Measurements from ENCODE around the gene LMAN2L.

LMAN2L gene

GRCh38 chr2:96687266-96687665 lies 52.6 kb downstream of the LMAN2L start:
- no peak overlapping the region for H3K9ac ChIP-seq (ENCODE audit: low read depth, low read length)
- no peaks in the 10 kb centered on the region for H3K27me3 ChIP-seq (ENCODE audit: insufficient read depth, low read length, poor library complexity)
- H3K4me2 ChIP-seq (ENCODE audit: insufficient read depth, low read length), result no peak overlapping the region
- no peak for ATAC-seq (ENCODE audit: insufficient read depth, low read depth)
- no peak overlapping the region for H3K27ac ChIP-seq (ENCODE audit: low read length)
- H3K4me3 ChIP-seq (ENCODE audit: low read depth in 1 of 2, low read length in 2 of 2), result no peak overlapping the region
- H3K9me3 ChIP-seq (ENCODE audit: insufficient read depth, low read length, severe bottlenecking), result no peaks in the 10 kb centered on the region
- TF ChIP-seq EZH2 (IDR thresholded peaks at IDR 0.05; ENCODE audit: borderline replicate concordance, low read depth, low read length, severe bottlenecking) (no peak), CTCF (IDR thresholded peaks at IDR 0.05; ENCODE audit: borderline replicate concordance, extremely low read depth, low read length, poor library complexity, severe bottlenecking) (no peak)
- no peak overlapping the region for H2AFZ ChIP-seq (ENCODE audit: low read depth, low read length)
- H3K36me3 ChIP-seq (ENCODE audit: insufficient read depth, low read length), result no peaks in the 10 kb centered on the region
- H4K20me1 ChIP-seq (ENCODE audit: insufficient read depth, low read length), result no peaks in the 10 kb centered on the region
- no peak for DNase-seq
- H3K79me2 ChIP-seq (ENCODE audit: insufficient read depth, low read length), result no peaks in the 10 kb centered on the region
- H3K4me1 ChIP-seq (ENCODE audit: insufficient read depth, low read length), result no peaks in the 10 kb centered on the region

GRCh38 chr2:96685577-96686459 lies 54.0 kb downstream of the LMAN2L start:
- Histone ChIP-seq H3K27ac (ENCODE audit: low read length) (no peak overlapping the region), H3K36me3 (ENCODE audit: insufficient read depth, low read length) (no peaks in the 10 kb centered on the region), H3K27me3 (ENCODE audit: insufficient read depth, low read length, poor library complexity) (no peaks in the 10 kb centered on the region), H3K4me2 (ENCODE audit: insufficient read depth, low read length) (no peak overlapping the region), H3K9me3 (ENCODE audit: insufficient read depth, low read length, severe bottlenecking) (no peaks in the 10 kb centered on the region), H2AFZ (ENCODE audit: low read depth, low read length) (no peak overlapping the region), H3K4me1 (ENCODE audit: insufficient read depth, low read length) (no peaks in the 10 kb centered on the region), H3K79me2 (ENCODE audit: insufficient read depth, low read length) (no peaks in the 10 kb centered on the region), H3K4me3 (ENCODE audit: low read depth in 1 of 2, low read length in 2 of 2) (no peak overlapping the region), H3K9ac (ENCODE audit: low read depth, low read length) (no peak overlapping the region), H4K20me1 (ENCODE audit: insufficient read depth, low read length) (no peaks in the 10 kb centered on the region)
- DNase-seq (no peak), ATAC-seq (ENCODE audit: insufficient read depth, low read depth) (no peak)
- TF ChIP-seq EZH2 (IDR thresholded peaks at IDR 0.05; ENCODE audit: borderline replicate concordance, low read depth, low read length, severe bottlenecking) (no peak), CTCF (IDR thresholded peaks at IDR 0.05; ENCODE audit: borderline replicate concordance, extremely low read depth, low read length, poor library complexity, severe bottlenecking) (no peak)

- H2AFZ ChIP-seq (ENCODE audit: low read depth, low read length), result no peak overlapping the region
- TF ChIP-seq EZH2 (IDR thresholded peaks at IDR 0.05; ENCODE audit: borderline replicate concordance, low read depth, low read length, severe bottlenecking) (no peak), CTCF (IDR thresholded peaks at IDR 0.05; ENCODE audit: borderline replicate concordance, extremely low read depth, low read length, poor library complexity, severe bottlenecking) (no peak)
- no peak for ATAC-seq (ENCODE audit: insufficient read depth, low read depth)
- no peak for DNase-seq
- no peak overlapping the region for H3K4me2 ChIP-seq (ENCODE audit: insufficient read depth, low read length)
- H3K27ac ChIP-seq (ENCODE audit: low read length), result no peak overlapping the region
- no peak overlapping the region for H3K9ac ChIP-seq (ENCODE audit: low read depth, low read length)
- no peaks in the 10 kb centered on the region for H4K20me1 ChIP-seq (ENCODE audit: insufficient read depth, low read length)
- H3K36me3 ChIP-seq (ENCODE audit: insufficient read depth, low read length), result no peaks in the 10 kb centered on the region
- no peaks in the 10 kb centered on the region for H3K79me2 ChIP-seq (ENCODE audit: insufficient read depth, low read length)
- no peak overlapping the region for H3K4me3 ChIP-seq (ENCODE audit: low read depth in 1 of 2, low read length in 2 of 2)
- no peaks in the 10 kb centered on the region for H3K9me3 ChIP-seq (ENCODE audit: insufficient read depth, low read length, severe bottlenecking)
- H3K27me3 ChIP-seq (ENCODE audit: insufficient read depth, low read length, poor library complexity), result no peaks in the 10 kb centered on the region
- no peaks in the 10 kb centered on the region for H3K4me1 ChIP-seq (ENCODE audit: insufficient read depth, low read length)
Measured at GRCh38 chr2:96684883-96685576, 54.8 kb downstream of the LMAN2L start.
